CD4-positive, alpha-beta T cell treated with Interleukin-6 for 4 hours (primary cell): ENCODE measurements around the gene GUK1.
"Not testable (repeated sequence)": the region's sequence is repeated elsewhere in the genome, so short reads cannot be mapped to it uniquely, and the experiment has no call there.

Experiments used
- DNase-seq: peaks from one replicate; pipeline ENCODE4 v3.0.0-alpha.2; 2020; ENCODE audit warnings: mixed read lengths

GUK1 gene

DNA sequence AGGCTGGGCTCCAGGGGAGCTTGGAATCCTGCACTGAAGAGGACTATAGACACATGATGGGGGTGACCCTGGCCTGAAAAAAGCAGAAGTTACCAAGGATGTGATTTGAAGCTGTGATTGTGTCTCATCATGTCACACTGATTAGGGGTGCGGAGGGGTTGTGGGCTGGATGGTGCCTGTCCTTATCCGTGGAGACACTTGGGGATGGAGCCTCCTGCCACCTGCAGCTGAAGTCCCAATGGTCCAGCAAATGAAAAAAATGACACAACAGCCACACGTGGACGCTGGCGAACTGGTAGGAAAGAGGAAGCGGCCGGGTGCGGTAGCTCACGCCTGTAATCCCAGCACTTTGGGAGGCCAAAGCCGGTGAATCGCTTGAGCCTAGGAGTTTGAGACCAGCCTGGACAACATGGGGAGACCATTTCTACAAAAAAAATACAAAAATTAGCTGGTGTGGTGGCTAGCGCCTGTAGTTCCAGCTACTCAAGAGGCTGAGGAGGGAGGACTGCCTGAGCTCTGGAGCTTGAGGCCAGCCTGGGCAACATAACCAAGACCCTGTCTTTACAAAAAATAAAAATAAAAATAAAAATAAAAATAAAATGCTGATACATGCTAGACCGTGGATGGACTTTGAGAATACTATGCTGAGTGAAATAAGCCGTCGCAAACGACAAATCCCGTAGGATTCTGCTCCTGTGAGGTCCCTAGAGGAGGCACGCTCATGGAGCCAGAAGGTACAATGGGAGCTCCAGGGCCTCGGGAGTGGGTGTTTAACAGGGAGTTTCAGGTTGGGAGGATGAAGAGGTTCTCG, 24.7 kb downstream of the GUK1 start:
- DNase-seq: no peak

DNA sequence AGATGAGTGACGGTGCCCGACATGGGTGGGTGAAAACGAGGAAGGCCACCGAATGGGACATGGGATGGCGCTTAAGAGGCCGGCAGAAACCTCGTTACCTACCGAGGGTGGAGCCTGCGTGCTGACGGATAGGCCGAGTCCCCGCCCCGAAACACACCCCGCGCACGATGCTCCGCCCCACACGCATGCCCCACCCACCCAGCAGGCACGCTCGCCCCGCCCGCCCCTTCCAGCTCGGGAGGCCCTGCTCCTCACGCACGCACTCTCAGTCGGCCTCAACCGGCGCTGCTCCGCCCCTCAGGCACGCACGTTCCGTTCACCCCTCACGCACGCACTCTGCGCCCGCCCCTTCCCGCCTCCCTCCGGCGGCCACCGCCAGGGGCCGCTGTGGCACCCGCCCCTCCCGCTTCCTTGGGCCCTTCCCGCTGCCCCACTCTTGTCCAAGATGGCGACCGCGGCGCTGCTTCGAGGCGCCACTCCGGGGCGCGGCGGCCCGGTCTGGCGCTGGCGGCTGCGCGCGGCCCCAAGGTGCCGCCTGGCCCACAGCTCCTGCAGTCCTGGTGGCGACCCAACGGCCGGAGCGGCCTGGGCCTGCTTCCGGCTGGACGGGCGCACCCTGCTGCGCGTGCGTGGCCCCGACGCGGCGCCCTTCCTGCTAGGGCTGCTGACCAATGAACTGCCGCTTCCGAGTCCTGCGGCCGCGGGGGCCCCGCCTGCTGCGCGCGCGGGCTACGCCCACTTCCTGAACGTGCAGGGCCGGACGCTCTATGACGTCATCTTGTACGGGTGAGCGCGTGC, 25.5 kb downstream of the GUK1 start, which contains the start of gene IBA57:
Gene IBA57, plus strand, starts transcription at position 433 of the 798 bp plus-strand sequence. Its CDS starts 13 bp downstream, at position 446.
- peak; percentile 100 for DNase-seq

DNA sequence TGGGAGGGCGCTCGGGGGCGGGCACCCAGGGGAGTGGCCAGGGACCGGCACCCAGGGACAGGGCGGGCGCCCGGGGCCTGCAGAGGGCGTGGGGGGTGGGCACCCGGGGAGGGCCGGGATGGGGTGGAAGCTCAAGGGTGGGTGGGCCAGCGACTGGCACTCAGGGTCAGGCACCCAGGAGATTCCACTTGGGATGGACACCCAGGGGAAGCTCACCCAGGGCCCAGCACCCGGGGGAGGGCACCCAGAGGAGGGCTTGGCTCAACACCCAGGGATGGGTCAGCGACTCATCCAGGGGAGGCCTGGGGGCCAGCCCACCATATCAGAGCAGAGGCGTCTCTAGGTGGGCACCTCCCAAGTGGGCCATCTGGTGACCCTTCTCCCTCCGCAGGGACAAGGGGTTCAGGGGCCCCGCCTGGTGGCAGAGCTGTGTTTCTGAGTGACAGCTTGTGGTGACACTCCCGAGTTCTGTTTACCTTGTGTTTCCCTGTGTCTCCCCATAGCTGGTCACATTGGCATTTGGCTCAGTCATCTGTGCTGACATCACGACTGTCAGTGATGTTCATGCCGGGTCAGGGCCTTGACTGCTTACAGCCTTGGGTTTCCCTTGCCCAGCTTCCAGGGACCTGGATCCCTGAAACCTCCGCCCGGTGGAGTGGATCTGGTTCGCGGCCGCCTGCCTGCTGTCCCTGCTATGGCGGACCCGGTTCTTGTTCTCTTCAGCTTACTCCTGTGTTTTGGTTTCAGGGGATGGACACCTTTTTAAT, 26.3 kb downstream of the GUK1 start:
- DNase-seq: peak; percentile 65

DNA sequence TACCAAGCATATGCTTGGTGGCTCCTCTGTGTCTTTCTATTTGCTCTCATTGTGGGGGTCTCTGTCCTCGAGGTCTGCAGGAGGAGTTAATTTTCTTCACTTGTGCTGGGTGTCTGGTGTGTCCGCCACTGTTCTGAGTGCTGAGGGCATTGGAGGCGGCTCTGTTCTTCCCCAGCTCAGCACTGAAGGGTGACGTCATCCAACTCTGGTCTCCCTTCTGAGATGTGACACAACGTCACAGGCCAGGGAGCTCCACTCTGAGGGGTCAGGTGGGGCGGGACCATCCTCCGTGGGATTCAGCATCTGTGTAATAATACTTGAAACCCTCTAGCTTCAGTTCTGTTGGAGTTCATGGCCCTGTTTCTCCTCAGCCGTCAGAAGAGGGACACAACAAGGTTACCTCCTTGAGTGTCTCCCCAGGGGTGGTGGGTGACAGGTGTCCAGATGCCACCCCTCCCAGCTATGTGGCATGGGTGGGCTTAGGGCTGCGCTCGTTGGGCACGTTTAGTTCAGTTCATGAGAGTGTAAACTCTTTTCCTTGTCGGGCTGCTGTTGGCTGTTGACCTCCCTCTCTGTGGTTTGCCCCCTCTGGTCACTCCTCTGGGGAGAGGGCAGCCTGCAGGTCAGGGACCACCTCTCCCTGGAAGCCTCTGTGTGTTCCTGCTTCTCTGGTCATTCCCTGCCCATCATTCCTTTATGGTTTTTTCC, 28.6 kb downstream of the GUK1 start:
- DNase-seq: no peak

DNA sequence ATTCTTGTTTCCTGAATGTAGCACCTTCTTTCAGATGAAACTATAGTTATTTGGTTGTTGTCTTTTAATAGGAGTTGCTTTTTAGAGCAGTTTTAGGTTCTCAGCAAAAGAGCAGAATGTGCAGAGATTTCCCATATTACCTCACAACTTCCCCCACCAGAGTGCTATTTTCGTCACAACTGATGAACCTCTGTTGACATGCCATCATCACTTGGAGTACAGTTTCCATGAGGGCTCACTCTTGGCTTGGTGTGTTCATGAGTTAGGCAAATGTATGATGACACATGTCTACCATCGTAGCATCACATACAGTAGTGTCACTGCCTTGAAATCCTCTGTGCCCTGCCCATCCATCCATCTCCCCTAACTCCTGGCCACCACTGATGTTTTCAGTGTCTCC, 29.3 kb downstream of the GUK1 start:
- no peak for DNase-seq

DNA sequence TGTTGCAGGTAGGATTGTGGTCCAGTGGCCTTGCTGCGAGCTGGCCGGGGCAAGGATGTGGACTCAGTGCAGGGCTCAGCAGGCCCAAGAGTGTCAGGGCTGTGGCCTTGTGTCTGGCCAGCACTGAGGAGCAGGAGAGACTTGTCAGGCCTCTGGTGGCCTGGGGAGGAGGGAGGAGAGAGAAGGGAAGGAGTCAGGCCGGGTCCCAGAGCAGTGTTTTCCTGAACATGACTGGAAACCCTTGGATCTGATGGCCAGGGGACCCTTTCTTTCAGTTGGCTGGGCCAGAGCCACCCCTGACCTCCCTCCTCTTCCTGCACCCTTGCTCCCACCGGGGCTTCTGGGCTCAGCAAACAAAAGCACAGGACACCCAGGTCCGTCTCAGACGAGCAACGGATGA, 30.6 kb downstream of the GUK1 start:
- no peak for DNase-seq

DNA sequence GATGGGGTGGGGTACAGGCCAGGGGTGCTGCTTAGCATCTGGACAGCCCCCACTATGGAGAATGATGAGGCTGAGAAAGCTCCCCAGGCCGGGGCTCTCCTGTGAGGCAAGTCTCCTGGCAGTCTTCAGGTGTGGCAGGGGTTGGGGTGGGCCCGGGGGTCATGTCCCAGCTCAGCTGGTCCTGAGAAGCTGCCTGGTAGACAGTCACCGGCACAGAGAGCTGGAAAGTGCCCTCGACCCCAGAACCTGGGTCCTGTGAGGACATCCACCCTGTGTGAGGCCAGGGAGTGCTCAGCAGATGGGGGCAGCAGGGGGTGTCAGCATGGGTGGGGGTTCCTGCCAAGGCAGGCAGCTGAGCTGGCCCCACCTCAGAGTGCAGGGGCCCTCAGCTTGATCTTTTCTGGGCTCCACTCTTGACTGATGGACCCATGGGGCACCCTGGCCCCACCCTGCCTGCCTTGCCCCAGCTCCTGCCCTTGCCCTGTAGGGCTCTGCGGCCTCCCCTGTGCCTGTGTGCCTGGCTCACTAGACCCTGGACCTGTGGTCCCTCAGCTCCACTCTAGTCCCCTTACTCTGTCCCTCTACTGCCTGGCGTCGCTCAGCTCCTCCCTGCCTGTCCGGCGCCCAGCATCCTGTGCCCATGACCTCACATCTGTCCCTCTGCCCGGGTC, 31.3 kb downstream of the GUK1 start:
- no peak for DNase-seq

DNA sequence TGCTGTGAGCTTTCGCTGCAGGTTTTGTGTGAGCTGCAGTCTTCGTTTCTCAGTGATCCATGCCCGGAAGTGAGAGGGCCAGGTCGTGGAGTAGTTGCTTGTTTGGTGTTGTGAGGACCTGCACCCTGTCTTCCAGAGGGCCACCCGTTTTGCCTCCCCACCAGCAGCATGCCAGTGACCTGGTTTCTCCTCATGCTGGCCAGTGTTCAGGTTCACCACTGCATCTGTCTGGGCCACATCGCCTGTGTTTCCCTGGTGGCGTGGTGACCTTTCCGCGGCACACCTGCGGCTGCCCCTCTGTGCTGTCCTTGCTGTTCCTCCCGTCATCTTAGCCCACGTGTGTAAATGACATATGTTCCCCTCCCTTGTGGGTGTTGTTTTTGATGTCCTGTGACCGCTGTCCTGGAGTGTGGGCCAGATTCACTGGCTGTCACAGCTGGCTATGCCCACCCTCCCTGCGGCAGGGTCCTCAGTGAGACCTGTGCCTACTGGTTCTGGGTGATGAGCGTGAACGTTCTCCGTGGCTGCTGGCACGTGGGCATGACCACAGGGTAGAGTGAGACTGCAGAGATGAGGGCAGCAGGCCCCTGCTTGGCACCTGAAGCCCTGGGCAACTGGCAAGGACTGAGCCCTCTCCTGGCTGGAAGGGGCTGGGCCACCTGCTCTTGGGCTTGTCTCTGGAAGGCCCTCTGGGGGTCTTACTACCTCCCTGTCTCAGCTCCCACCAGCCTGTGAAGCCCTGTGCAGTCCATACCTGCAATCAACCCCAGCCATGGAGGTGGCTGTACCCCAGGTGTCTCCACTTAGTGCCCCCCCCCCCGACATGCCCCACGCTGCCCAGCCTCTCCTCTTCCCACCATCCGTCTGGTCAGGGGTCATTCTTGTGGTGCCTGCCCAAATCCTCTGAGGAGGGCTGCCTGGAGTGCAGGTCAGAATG, 32.8 kb downstream of the GUK1 start:
- DNase-seq: no peak

DNA sequence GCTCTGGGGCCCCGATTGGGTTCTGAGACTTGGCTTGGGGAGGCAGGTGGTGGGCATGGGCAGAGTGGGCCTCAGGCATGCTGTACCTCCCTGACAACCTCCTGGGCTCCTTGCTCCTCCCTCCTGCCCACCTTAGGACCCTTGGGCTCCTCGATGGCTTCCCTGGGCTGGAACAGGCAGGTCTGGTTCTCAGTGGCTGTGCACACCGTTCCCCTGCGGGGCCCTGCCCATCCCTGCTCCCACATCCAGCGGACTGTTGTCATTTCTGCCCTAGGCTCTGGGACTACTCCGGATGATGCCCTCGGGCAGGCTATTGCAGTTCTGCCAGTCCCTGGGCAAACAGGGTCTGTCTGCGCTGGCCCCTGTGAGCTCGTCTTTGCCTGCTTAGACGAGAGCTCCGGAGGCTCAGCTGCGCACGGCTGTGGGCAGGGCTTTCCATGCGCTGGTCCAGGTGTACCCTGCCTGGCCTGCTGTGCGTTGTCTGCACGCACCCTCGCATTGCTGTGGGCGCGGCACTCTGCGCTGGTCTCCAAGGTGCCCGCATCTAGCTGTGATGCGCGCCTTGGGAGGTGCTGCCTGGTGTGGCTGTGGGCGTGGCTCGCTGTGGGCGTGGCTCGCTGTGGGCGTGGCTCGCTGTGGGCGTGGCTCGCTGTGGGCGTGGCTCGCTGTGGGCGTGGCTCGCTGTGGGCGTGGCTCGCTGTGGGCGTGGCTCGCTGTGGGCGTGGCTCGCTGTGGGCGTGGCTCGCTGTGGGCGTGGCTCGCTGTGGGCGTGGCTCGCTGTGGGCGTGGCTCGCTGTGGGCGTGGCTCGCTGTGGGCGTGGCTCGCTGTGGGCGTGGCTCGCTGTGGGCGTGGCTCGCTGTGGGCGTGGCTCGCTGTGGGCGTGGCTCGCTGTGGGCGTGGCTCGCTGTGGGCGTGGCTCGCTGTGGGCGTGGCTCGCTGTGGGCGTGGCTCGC, 33.7 kb downstream of the GUK1 start:
- DNase-seq: not testable (repeated sequence)

DNA sequence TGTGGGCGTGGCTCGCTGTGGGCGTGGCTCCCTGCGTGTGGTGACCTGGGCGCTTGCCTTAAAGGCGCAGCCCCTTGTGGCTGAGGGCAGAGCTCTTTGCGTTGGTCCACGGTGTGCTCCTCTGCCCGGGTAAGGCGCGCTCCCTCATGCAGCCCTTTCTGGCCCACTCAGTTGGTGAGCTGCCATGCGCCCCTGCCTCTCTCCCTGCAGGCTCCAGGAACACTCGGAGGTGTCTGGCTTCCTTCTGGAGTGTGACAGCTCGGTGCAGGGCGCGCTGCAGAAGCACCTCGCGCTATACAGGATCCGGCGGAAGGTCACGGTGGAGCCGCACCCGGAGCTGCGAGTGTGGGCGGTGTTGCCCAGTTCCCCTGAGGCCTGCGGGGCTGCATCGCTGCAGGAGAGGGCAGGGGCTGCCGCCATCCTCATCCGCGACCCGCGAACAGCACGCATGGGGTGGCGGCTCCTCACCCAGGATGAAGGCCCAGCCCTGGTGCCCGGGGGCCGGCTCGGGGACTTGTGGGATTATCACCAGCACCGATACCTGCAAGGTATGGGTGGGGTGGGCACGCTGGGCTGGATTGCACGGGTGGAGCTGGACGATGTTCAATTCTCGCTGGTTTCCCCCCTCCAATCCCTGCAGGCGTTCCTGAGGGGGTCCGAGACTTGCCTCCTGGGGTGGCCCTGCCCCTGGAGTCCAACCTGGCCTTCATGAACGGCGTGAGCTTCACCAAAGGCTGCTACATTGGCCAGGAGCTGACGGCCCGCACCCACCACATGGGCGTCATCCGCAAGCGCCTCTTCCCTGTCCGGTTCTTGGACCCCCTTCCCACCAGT, 34.6 kb downstream of the GUK1 start:
- DNase-seq: no peak

DNA sequence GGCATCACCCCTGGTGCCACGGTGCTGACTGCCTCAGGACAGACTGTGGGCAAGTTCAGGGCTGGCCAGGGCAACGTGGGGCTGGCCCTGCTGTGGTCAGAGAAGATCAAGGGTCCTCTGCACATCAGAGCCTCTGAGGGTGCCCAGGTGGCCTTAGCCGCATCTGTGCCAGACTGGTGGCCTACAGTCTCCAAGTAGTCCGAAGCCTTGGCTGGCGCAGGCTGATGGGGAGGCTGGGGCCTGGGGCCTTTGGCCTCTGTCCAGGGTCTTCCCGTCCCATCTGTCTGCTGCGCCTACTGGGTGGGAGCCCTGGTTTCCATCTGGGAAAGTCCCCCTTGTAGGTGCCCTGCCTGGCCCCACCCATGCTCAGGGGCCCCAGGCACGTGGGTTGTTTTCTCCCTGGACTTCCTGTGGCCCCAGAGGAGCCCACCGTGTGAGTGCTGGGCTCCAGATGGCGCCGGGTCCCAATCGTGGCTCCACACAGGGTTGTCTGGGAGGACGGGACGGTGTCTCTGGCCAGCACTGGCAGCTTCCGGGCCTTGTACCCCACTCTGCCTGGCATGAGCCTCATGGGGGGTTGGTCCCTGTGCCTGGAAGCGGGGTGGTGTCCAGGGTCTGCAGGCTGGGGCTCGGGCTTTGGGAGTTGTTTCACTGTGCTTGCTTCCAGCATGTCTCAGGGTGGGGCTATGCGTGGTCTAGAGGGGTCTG, 35.4 kb downstream of the GUK1 start:
- DNase-seq: no peak

DNA sequence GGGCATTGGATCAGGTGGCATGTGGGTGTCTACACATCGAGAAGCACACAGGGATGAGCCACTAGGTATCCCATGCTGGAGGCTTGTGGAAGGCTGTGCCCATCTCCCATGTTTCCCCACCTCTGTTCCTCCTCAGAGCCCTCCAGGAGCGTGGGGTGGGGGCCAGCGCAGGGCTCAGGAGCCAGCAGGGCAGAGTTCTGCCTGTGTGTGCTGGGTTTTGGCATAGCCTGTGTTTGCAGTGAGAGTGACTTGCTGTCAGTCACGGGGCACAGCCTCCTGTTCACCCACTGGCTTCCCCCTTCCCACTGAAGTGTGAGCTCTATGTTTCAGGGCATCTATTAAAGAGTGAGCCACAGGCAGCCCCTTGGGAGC, 35.9 kb downstream of the GUK1 start:
- DNase-seq: no peak

DNA sequence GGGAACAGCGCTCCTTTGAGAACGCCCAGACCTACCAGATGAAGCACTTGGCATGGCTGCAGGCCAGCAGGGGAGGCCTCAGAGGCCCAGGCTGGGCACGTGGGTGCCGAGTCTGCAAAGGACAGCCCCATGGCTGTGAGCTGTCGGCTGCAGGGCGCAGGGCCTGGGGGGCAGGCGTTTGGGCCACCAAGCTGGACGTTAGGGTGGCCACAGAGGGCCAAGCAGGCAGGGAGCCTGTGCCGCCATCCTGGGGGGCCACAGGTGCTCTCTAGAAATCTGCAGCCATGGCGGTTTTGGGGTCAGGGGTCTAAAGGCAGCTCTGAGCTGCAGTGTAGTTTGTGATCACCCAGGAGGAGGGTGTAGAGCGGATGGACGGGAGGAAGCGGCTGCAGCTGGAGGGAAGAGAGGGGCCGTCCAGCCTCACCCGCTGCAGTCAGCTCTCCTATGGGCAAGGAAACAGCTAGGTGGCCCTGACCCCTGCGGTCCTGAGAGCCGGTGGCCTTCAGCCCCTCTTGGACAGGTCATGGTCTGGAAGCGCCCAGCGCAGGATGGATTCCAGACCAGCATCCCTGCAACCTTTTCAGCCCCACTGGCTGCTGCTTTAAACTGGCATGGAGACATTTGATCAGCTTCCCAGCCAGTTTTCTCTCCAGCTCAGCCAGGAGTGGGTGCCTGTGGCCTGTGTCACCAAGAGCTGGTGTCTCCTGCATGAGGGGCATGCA, 36.5 kb downstream of the GUK1 start:
- DNase-seq: no peak

DNA sequence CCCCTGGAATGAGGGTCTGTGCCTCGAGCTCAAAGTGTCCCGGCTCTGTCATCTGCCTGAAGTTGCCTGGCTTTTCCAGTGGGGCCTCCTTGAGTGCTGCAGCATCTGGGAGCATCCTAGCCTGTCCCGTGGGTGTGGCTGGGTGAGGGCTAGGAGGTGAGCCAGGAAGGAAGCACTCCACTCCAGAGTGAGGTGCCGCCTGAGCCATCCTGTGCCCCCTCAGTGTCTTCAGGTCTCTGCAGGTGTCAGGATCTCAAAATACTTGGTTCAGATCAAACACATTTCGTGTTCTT, 37.0 kb downstream of the GUK1 start:
- DNase-seq: no peak

DNA sequence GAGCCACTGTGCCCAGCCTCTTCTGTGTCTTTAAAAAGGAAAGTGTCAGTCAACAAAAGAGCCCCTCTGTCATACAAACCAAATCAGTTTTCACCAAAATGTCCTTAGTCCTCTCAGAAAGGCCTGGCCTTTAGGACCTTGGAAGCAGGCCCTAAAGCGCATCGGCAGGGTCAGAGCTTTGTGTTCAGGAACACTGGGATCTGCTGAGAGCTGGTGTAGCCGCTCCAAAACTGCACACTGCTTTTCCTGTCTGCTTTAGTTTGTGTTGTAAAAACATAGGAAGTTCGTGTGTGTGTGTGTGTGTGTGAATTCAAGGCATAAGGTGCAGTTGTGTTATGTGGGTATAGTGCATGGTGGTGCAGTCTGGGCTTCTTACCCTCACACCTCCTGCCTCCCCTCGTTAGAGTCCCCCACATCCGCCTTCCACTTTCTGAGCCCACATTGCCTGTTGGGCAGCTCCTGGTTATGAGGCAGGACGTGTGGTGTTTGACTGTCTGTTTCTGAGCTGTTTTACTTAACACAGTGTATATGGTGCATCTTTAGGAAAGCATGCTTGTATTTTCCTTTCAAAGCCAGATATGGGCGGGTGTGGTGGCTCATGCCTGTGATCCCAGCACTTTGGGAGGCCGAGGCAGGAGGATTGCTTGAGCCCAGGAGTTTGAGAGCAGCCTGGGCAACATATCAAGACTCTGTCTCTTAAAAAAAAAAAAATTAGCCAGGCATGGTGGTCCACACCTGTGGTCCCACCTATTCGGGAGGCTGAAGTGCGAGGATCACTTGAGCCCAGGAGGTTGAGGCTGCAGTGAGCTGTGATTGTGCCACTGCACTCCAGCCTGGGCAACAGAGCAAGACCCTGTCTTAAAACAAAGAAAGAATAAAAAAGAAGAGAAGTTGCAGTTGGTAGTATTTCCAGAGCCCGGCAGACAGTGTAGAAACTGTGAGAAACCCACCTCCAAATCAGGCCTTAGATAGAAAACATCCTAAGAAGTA, 37.9 kb downstream of the GUK1 start:
- DNase-seq: no peak
